CD4-positive, alpha-beta T cell treated with Interleukin-1 beta for 1 hour (primary cell): ENCODE results near the gene CCER1.

ENCODE experiments used
- DNase-seq, 2 donors: peaks; one replicate each; pipeline ENCODE4 v3.0.0-alpha.2; 2020 to 2022

Gene CCER1

GRCh38 chr12:90916516-90916915 is 38.5 kb downstream of the CCER1 start:
- no peak for DNase-seq

DNA sequence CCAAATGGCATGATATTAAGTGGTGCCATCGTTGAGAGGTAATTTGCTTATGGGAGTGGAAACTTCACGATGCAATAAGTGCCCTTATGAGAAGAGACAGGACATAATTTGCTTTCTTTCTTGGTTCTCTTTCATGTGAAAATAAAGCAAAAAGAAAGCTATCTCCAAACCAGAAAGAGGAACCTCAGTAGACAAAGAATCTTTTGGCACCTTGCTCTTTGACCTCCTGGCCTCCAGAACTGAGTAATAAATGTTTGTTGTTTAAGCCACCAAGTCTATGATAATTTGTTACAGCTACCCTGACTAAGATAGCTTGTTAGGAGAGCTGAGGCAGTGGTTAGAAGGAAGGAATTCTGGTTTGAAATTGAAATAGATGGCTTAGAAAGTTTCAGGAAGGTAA is 39.6 kb downstream of the CCER1 start:
- DNase-seq, result no peak

- no peak for DNase-seq
Measured at GRCh38 chr12:90910958-90911357, 44.0 kb downstream of the CCER1 start.

GRCh38 chr12:90909069-90909770 is 45.8 kb downstream of the CCER1 start:
- no peak for DNase-seq

GRCh38 chr12:90908465-90908864 is 46.5 kb downstream of the CCER1 start:
- no peak for DNase-seq

- no peak for DNase-seq
Measured at GRCh38 chr12:90905691-90906370, 49.1 kb downstream of the CCER1 start.

DNA sequence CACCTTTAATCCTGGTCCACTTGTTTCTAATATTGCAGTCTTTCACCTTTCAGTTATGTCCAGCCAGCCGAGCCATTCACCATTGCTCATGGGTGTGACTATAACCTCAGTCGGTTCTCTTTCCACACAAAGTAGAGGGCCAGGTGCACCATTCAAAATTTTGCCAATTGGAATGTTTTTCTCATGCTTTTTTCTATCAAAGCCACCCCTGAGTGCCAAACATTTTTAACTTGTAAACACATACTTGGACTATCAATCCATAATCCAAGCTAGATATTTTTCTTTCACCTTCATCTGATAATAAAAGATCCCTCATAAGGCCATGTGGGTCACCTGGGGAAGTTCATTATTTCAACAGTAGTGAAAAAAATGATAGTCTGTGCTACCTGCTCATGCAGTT is 52.4 kb downstream of the CCER1 start:
- DNase-seq, result no peak
